ENCODE data around the gene WDR77. TPM values are rescaled to one million over a fixed set of nuclear protein-coding genes. Genes with fewer than 3 reads are reported as not detected.
A peak's percentile ranks its signal among the peaks of the same experiment; 100 is the strongest.

Gene WDR77
- 35.0 and 42.2 TPM in 2 replicates for total RNA-seq

- DNase-seq (ENCODE audit: low read depth in 2 of 2), result peak; percentile 99
Observed at GRCh38 chr1:111448918-111449702, at the start of gene WDR77, which contains the start of gene ATP5PB. TSS of gene WDR77 (minus strand) at chr1:111449256. CDS start at chr1:111449169, 87 bp downstream. TSS of gene ATP5PB (plus strand) at chr1:111449464. CDS start at chr1:111449542, 78 bp downstream.

- DNase-seq (ENCODE audit: low read depth in 2 of 2), result no peak
Observed at GRCh38 chr1:111497592-111497991, 48.5 kb upstream of the WDR77 start.

- no peak for DNase-seq (ENCODE audit: low read depth in 2 of 2)
Observed at GRCh38 chr1:111496398-111496797, 47.3 kb upstream of the WDR77 start.

GRCh38 chr1:111491070-111491469, 42.0 kb upstream of the WDR77 start:
- no peak for DNase-seq (ENCODE audit: low read depth in 2 of 2)

GRCh38 chr1:111490220-111490619, 41.2 kb upstream of the WDR77 start:
- no peak for DNase-seq (ENCODE audit: low read depth in 2 of 2)

GRCh38 chr1:111489604-111490003, 40.5 kb upstream of the WDR77 start:
- no peak for DNase-seq (ENCODE audit: low read depth in 2 of 2)

GRCh38 chr1:111488669-111489068, 39.6 kb upstream of the WDR77 start:
- DNase-seq (ENCODE audit: low read depth in 2 of 2), result no peak

- DNase-seq (ENCODE audit: low read depth in 2 of 2), result no peak
Observed at GRCh38 chr1:111487133-111487532, 38.1 kb upstream of the WDR77 start.

- DNase-seq (ENCODE audit: low read depth in 2 of 2), result no peak
Observed at GRCh38 chr1:111486431-111486830, 37.4 kb upstream of the WDR77 start.

GRCh38 chr1:111484391-111485026, 35.5 kb upstream of the WDR77 start:
- DNase-seq (ENCODE audit: low read depth in 2 of 2), result no peak

GRCh38 chr1:111483876-111484275, 34.8 kb upstream of the WDR77 start:
- DNase-seq (ENCODE audit: low read depth in 2 of 2), result no peak

- no peak for DNase-seq (ENCODE audit: low read depth in 2 of 2)
Observed at GRCh38 chr1:111483166-111483565, 34.1 kb upstream of the WDR77 start.

- peak; percentile 43 to 62 for DNase-seq (ENCODE audit: low read depth in 2 of 2)
Observed at GRCh38 chr1:111481387-111482221, 32.5 kb upstream of the WDR77 start.

- no peak for DNase-seq (ENCODE audit: low read depth in 2 of 2)
Observed at GRCh38 chr1:111480674-111481073, 31.6 kb upstream of the WDR77 start.

GRCh38 chr1:111476761-111477309, 27.8 kb upstream of the WDR77 start:
- no peak for DNase-seq (ENCODE audit: low read depth in 2 of 2)

GRCh38 chr1:111476214-111476613, 27.2 kb upstream of the WDR77 start:
- DNase-seq (ENCODE audit: low read depth in 2 of 2), result no peak

- DNase-seq (ENCODE audit: low read depth in 2 of 2), result no peak
Observed at GRCh38 chr1:111475701-111476100, 26.6 kb upstream of the WDR77 start.

GRCh38 chr1:111474521-111474920, 25.5 kb upstream of the WDR77 start:
- DNase-seq (ENCODE audit: low read depth in 2 of 2), result no peak

GRCh38 chr1:111474106-111474505, 25.1 kb upstream of the WDR77 start:
- peak; percentile 74 to 83 for DNase-seq (ENCODE audit: low read depth in 2 of 2)

- no peak for DNase-seq (ENCODE audit: low read depth in 2 of 2)
Observed at GRCh38 chr1:111471538-111471937, 22.5 kb upstream of the WDR77 start.

GRCh38 chr1:111471012-111471411, 22.0 kb upstream of the WDR77 start:
- no peak for DNase-seq (ENCODE audit: low read depth in 2 of 2)

GRCh38 chr1:111470596-111470995, 21.5 kb upstream of the WDR77 start:
- DNase-seq (ENCODE audit: low read depth in 2 of 2), result no peak

Data from dermis microvascular lymphatic vessel endothelial cell (primary cell).